ENCODE measurements around the gene OR8H3. TPM values are rescaled to one million over a fixed set of nuclear protein-coding genes. Genes with fewer than 3 reads are reported as not detected.

The OR8H3 gene
- total RNA-seq, 1 experiment from 2014 or later, result not detected

DNA sequence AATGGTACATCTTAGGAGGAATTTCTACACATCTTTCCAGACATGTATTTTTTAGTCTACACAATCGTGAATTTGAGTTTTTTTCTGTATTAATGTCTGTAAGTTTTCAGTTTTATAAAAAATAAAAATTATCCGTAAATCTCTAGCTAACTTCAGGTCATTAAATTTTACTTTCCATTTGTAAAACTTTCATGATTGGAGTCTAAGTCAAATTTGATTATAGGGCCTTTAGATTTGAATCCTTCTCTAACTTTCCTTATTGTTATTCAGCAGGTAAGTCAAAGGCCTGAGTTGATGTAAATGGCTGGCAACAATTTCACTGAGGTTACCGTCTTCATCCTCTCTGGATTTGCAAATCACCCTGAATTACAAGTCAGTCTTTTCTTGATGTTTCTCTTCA lies 29.2 kb upstream of the OR8H3 start, which contains the start of gene OR8I2 (continued):
- TF ChIP-seq, protein P1, sequence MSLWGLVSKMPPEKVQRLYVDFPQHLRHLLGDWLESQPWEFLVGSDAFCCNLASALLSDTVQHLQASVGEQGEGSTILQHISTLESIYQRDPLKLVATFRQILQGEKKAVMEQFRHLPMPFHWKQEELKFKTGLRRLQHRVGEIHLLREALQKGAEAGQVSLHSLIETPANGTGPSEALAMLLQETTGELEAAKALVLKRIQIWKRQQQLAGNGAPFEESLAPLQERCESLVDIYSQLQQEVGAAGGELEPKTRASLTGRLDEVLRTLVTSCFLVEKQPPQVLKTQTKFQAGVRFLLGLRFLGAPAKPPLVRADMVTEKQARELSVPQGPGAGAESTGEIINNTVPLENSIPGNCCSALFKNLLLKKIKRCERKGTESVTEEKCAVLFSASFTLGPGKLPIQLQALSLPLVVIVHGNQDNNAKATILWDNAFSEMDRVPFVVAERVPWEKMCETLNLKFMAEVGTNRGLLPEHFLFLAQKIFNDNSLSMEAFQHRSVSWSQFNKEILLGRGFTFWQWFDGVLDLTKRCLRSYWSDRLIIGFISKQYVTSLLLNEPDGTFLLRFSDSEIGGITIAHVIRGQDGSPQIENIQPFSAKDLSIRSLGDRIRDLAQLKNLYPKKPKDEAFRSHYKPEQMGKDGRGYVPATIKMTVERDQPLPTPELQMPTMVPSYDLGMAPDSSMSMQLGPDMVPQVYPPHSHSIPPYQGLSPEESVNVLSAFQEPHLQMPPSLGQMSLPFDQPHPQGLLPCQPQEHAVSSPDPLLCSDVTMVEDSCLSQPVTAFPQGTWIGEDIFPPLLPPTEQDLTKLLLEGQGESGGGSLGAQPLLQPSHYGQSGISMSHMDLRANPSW (CRISPR knock-in tag; conservative IDR thresholded peaks at IDR 0.05; ENCODE audit: low read depth), result no peak
- TF ChIP-seq NR2C2 (CRISPR knock-in tag; IDR thresholded peaks at IDR 0.05), result no peak
- TF ChIP-seq, protein P2, sequence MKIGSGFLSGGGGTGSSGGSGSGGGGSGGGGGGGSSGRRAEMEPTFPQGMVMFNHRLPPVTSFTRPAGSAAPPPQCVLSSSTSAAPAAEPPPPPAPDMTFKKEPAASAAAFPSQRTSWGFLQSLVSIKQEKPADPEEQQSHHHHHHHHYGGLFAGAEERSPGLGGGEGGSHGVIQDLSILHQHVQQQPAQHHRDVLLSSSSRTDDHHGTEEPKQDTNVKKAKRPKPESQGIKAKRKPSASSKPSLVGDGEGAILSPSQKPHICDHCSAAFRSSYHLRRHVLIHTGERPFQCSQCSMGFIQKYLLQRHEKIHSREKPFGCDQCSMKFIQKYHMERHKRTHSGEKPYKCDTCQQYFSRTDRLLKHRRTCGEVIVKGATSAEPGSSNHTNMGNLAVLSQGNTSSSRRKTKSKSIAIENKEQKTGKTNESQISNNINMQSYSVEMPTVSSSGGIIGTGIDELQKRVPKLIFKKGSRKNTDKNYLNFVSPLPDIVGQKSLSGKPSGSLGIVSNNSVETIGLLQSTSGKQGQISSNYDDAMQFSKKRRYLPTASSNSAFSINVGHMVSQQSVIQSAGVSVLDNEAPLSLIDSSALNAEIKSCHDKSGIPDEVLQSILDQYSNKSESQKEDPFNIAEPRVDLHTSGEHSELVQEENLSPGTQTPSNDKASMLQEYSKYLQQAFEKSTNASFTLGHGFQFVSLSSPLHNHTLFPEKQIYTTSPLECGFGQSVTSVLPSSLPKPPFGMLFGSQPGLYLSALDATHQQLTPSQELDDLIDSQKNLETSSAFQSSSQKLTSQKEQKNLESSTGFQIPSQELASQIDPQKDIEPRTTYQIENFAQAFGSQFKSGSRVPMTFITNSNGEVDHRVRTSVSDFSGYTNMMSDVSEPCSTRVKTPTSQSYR (CRISPR knock-in tag; IDR thresholded peaks at IDR 0.05), result no peak
- TF ChIP-seq RORB (CRISPR knock-in tag; IDR thresholded peaks at IDR 0.05), result no peak
- no peak for TF ChIP-seq MYBL2 (CRISPR knock-in tag; IDR thresholded peaks at IDR 0.05)

DNA sequence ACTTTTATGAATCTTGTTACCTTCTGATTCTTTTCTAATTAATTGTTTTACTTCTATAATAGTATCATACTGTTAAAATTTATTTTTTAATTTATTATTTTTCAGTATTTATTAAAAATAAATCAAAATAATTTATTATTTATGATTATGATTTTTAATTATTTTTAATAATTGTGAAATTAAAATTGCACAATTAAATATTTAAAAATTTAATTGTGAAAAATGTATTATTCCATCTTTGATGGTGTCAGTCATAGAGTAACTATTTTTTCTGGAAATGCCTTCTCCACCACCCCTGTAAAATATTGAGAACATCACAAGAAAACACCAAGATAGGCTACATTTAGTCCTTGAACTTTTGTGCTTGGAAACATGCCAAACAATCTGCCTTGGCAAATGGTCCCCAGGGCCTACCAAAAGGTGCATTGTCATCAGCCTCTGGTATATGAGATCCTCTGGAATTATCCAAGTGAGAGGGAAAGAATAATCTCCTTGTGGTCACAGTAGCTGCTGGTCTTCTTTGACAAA lies 18.9 kb upstream of the OR8H3 start, which contains the start of gene OR8H2:
TSS of gene OR8H2 (plus strand) at position 478 of the 528 bp plus-strand sequence. CDS start 1,356 bp downstream, outside the sequence.
- no peak for ATAC-seq
- no peak for DNase-seq (ENCODE audit: low spot score)
- no peak for TF ChIP-seq NR1H2 (CRISPR knock-in tag; IDR thresholded peaks at IDR 0.05)
- peak; percentile 97 for TF ChIP-seq HMGA2 (CRISPR knock-in tag; IDR thresholded peaks at IDR 0.05)
- TF ChIP-seq, protein P3, sequence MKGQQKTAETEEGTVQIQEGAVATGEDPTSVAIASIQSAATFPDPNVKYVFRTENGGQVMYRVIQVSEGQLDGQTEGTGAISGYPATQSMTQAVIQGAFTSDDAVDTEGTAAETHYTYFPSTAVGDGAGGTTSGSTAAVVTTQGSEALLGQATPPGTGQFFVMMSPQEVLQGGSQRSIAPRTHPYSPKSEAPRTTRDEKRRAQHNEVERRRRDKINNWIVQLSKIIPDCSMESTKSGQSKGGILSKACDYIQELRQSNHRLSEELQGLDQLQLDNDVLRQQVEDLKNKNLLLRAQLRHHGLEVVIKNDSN (CRISPR knock-in tag; IDR thresholded peaks at IDR 0.05), result no peak
- no peak for TF ChIP-seq JUN (CRISPR knock-in tag; IDR thresholded peaks at IDR 0.05)
- TF ChIP-seq, protein P4, sequence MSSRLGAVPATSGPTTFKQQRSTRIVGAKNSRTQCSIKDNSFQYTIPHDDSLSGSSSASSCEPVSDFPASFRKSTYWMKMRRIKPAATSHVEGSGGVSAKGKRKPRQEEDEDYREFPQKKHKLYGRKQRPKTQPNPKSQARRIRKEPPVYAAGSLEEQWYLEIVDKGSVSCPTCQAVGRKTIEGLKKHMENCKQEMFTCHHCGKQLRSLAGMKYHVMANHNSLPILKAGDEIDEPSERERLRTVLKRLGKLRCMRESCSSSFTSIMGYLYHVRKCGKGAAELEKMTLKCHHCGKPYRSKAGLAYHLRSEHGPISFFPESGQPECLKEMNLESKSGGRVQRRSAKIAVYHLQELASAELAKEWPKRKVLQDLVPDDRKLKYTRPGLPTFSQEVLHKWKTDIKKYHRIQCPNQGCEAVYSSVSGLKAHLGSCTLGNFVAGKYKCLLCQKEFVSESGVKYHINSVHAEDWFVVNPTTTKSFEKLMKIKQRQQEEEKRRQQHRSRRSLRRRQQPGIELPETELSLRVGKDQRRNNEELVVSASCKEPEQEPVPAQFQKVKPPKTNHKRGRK (CRISPR knock-in tag; IDR thresholded peaks at IDR 0.05; ENCODE audit: borderline replicate concordance), result no peak
- TF ChIP-seq, protein P5, sequence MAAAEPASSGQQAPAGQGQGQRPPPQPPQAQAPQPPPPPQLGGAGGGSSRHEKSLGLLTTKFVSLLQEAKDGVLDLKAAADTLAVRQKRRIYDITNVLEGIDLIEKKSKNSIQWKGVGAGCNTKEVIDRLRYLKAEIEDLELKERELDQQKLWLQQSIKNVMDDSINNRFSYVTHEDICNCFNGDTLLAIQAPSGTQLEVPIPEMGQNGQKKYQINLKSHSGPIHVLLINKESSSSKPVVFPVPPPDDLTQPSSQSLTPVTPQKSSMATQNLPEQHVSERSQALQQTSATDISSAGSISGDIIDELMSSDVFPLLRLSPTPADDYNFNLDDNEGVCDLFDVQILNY (CRISPR knock-in tag; IDR thresholded peaks at IDR 0.05), result no peak
- Mint-ChIP-seq H3K4me3 (no peak within 1 kb of the TSS), H3K27ac (no peak within 1 kb of the TSS), H3K27me3 (ENCODE audit: low read depth) (no peaks in the 10 kb centered on the region), H3K4me1 (no peaks in the 10 kb centered on the region), H3K9me3 (peaks cover 12% of the 10 kb centered on the region), H3K36me3 (no peaks in the 10 kb centered on the region)
- CTCF ChIA-PET, result interaction anchor here (0.6 kb wide), 1 partner anchor 102 kb away, joined by 3 read pairs; no protein-coding TSS in a partner anchor
- POLR2A ChIA-PET, result no interaction called here

DNA sequence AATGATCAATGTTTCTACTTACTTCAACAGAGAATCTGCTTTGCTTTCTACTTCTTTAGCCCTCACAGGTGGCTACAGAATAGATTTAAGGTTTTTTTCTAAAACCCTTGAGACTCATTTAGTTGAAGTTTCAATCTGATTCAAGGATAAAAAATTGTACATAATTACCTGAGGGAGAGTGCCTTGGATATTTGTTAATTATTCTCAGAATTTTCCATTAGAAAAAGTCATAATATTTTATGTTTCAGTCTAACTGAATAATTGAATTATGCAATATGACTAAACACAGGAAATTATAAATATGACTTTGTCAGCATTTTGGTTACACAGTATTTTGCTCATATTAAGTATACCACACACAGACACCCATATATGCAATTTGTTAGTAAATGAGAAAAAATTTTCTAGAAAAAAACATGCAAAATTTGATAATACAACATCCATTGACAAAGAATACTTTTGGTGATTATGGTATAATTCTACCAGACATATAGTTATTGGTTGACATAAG lies 18.0 kb downstream of the OR8H3 start, which contains the start of gene OR8J3:
TSS of gene OR8J3 (minus strand) at position 51 of the 511 bp plus-strand sequence. CDS start 2,483 bp downstream, outside the sequence.
- Mint-ChIP-seq H3K4me1 (no peaks in the 10 kb centered on the region), H3K4me3 (no peak within 1 kb of the TSS), H3K27ac (no peak within 1 kb of the TSS), H3K36me3 (peaks cover 9% of the 10 kb centered on the region; the same call in 1 of the 2 replicates), H3K9me3 (peaks cover 23% of the 10 kb centered on the region), H3K27me3 (ENCODE audit: low read depth) (no peaks in the 10 kb centered on the region)
- ChIA-PET CTCF (no interaction called here), POLR2A (no interaction called here)
- TF ChIP-seq, protein P6, sequence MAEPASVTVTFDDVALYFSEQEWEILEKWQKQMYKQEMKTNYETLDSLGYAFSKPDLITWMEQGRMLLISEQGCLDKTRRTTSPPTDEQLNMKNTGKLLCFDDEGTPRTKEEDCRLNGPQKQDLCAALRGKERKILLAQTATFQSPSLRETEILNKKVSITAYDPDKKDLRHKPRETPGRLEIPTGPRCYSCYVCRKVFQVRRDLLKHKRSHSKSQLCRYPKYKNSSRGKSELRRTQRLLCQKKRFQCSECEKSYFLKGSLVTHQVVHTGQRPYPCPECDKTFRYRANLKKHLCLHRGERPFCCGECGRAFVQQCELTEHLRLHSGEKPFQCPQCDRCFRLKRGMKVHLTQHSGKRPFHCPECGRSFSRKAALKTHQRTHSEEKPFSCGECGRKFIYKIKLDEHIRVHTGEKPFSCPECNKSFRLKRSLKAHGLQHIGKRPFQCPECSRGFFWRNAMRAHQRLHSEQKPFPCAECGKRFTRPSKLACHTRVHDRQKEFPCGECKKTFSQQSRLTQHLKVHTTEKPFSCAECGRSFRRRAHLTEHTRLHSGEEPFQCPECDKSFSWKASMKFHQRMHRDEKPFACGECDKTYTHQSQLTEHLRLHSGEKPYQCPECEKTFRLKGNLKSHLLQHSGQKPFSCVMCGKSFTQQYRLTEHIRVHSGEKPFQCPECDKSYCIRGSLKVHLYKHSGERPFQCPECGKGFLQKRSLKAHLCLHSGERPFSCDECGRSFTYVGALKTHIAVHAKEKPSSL (CRISPR knock-in tag; conservative IDR thresholded peaks at IDR 0.05), result no peak
- TF ChIP-seq, protein P7, sequence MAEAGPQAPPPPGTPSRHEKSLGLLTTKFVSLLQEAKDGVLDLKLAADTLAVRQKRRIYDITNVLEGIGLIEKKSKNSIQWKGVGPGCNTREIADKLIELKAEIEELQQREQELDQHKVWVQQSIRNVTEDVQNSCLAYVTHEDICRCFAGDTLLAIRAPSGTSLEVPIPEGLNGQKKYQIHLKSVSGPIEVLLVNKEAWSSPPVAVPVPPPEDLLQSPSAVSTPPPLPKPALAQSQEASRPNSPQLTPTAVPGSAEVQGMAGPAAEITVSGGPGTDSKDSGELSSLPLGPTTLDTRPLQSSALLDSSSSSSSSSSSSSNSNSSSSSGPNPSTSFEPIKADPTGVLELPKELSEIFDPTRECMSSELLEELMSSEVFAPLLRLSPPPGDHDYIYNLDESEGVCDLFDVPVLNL (CRISPR knock-in tag; IDR thresholded peaks at IDR 0.05; ENCODE audit: borderline replicate concordance, low read depth), result no peak
- no peak for TF ChIP-seq SMAD3 (CRISPR knock-in tag; IDR thresholded peaks at IDR 0.05; ENCODE audit: borderline replicate concordance)
- no peak for TF ChIP-seq NR1H2 (CRISPR knock-in tag; IDR thresholded peaks at IDR 0.05)
- TF ChIP-seq, protein P8, sequence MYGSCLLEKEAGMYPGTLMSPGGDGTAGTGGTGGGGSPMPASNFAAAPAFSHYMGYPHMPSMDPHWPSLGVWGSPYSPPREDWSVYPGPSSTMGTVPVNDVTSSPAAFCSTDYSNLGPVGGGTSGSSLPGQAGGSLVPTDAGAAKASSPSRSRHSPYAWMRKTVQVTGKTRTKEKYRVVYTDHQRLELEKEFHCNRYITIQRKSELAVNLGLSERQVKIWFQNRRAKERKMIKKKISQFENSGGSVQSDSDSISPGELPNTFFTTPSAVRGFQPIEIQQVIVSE (CRISPR knock-in tag; IDR thresholded peaks at IDR 0.05; ENCODE audit: borderline replicate concordance), result no peak
- no peak for TF ChIP-seq ETV6 (CRISPR knock-in tag; IDR thresholded peaks at IDR 0.05)
- TF ChIP-seq, protein P9, sequence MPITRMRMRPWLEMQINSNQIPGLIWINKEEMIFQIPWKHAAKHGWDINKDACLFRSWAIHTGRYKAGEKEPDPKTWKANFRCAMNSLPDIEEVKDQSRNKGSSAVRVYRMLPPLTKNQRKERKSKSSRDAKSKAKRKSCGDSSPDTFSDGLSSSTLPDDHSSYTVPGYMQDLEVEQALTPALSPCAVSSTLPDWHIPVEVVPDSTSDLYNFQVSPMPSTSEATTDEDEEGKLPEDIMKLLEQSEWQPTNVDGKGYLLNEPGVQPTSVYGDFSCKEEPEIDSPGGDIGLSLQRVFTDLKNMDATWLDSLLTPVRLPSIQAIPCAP (CRISPR knock-in tag; IDR thresholded peaks at IDR 0.05), result no peak
- no peak for ATAC-seq
- DNase-seq (ENCODE audit: low spot score), result no peak

Measured in WTC11 (cell line).